ENCODE results near the gene ATP13A5.

The ATP13A5 gene

GRCh38 chr3:193261970-193262369, 116.6 kb downstream of the ATP13A5 start:
- DNase-seq (ENCODE audit: low read depth in 3 of 3), result no peak

- no peak for DNase-seq (ENCODE audit: low read depth in 3 of 3)
Measured at GRCh38 chr3:193253986-193254660, 124.4 kb downstream of the ATP13A5 start.

DNA sequence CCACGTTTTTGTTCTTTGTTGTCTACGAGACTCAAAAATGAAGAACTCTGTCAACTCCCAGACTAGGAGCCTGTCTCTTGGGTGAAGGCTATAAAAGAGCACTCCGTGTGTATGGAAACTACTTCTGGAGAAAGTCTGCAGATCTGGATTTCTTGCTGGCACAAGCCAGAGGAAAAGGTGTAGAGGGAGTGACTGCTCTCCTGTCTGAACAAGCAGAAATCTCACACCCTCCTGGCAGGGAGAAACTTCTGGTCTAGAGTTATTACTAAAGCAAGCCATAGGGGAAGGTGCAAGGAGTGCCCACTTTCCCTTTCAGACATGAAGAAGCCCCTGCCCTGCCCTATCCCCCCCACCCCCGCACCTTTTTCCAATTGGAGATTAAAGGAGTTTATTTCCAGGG, 128.1 kb downstream of the ATP13A5 start:
- no peak for DNase-seq (ENCODE audit: low read depth in 3 of 3)

DNA sequence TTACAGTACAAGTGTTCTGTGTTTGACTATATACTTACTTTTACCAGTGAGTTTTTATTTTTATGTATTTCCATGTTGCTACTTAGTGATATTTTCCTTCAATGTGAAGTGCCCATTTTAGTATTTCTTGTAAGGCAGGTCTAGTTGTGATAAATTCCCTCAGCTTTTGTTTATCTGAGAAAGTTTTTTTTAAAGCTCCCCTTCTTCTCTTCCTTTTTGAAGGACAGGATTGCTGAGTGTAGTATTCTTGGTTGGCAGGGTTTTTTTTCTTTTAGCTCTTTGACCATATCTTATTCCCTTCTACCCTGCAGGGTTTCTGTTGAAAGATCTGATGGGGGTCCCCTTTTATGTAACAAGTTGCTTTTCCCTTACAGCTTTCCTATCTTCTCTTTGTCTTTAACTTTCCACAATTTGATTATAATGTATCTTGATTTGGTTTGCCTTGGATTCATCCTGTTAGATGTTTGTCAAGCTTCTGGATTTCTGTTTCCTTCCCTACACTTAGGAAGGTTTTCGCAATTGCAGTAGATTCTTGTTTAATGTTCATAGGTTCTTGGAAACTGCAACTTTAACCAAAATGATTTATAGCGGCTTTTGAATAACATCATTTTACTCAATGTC, 129.6 kb downstream of the ATP13A5 start:
- no peak for DNase-seq (ENCODE audit: low read depth in 3 of 3)

- no peak for DNase-seq (ENCODE audit: low read depth in 3 of 3)
Measured at GRCh38 chr3:193243571-193243970, 135.0 kb downstream of the ATP13A5 start.

DNA sequence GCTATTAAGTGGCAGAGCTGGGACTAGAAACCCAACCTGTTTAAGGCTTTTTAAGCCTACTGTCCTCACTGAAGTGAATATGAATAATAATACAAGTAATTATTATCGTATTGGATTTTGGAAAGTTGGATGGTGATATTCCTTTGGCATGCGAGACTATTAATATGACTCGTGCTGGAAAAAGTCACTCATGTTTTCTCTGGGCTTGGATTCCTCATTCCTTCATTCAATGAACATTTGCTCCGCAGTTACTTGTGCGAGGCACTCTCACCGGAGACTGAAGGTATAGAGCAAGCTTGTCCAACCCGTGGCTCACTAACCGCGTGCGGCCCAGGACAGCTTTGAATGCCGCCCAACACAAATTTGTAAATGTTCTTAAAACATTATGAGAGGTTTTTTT, 136.8 kb downstream of the ATP13A5 start:
- no peak for DNase-seq (ENCODE audit: low read depth in 3 of 3)

- no peak for DNase-seq (ENCODE audit: low read depth in 3 of 3)
Measured at GRCh38 chr3:193240850-193241706, 137.5 kb downstream of the ATP13A5 start, which contains the start of gene PLAAT1. Gene PLAAT1 (plus strand): TSS chr3:193241222. CDS start chr3:193255651, 14,429 bp downstream.

DNA sequence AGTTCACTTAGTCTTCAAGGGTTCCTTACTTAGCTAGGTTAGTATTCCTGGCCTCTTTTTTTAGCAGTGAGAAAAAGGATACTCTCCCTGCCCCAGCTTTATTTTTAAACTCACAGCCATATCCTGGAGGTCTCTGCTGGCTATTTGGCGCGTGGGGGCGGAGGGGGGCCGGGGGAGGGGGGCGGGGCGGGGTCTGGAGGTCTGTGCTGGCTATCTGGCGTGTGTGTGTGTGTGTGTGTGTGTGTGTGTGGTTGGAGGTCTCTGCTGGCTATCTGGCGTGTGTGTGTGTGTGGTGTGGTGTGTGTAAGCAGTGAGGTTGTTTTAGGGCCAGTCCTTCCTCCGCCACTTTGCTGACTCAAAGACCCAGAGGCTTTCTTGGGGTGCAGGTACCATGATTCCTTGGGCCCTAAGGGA, 138.1 kb downstream of the ATP13A5 start:
- no peak for DNase-seq (ENCODE audit: low read depth in 3 of 3)

DNA sequence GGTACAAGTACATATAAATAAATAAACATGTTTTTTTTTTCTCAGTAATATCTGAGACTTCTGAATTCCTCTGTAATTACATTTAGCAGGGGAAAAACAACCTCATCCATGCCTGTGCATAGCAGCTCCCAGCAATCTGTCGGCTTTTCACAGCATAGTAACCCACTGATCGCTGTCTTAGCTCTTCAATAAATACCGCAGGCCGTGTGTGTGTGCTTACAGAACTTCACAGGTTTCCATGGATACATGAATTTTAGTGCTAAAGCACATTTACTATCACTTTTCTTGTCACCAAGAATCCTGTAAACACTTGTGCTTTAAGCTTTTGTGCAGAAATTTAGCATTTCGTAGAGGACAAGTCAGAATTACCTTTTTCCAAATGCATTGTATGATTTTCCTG, 141.5 kb downstream of the ATP13A5 start:
- no peak for DNase-seq (ENCODE audit: low read depth in 3 of 3)

- DNase-seq (ENCODE audit: low read depth in 3 of 3), result no peak
Measured at GRCh38 chr3:193236599-193236998, 142.0 kb downstream of the ATP13A5 start.

GRCh38 chr3:193231201-193231600, 147.4 kb downstream of the ATP13A5 start:
- DNase-seq (ENCODE audit: low read depth in 3 of 3), result no peak

GRCh38 chr3:193230610-193231009, 147.9 kb downstream of the ATP13A5 start:
- no peak for DNase-seq (ENCODE audit: low read depth in 3 of 3)

GRCh38 chr3:193229851-193230420, 148.6 kb downstream of the ATP13A5 start:
- DNase-seq (ENCODE audit: low read depth in 3 of 3), result no peak

DNA sequence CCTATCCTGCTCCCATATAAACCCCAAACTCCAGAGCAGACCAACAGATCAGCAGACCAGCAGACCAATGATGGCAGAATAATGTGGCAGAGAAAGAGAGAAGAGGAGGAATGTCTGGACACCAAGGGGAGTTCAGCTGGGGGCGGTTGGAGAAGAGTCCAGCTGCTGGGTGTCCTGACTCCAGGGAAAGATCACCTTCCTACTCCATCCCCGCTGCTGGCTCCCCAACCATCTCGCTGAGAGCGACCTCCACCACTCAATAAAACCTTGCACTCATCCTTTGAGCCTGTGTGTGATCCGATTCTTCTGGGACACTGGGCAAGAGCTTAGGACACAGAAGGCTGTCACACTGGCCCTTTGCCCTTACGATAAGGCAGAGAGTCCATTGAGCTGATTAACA, 150.3 kb downstream of the ATP13A5 start:
- DNase-seq (ENCODE audit: low read depth in 3 of 3), result no peak

DNA sequence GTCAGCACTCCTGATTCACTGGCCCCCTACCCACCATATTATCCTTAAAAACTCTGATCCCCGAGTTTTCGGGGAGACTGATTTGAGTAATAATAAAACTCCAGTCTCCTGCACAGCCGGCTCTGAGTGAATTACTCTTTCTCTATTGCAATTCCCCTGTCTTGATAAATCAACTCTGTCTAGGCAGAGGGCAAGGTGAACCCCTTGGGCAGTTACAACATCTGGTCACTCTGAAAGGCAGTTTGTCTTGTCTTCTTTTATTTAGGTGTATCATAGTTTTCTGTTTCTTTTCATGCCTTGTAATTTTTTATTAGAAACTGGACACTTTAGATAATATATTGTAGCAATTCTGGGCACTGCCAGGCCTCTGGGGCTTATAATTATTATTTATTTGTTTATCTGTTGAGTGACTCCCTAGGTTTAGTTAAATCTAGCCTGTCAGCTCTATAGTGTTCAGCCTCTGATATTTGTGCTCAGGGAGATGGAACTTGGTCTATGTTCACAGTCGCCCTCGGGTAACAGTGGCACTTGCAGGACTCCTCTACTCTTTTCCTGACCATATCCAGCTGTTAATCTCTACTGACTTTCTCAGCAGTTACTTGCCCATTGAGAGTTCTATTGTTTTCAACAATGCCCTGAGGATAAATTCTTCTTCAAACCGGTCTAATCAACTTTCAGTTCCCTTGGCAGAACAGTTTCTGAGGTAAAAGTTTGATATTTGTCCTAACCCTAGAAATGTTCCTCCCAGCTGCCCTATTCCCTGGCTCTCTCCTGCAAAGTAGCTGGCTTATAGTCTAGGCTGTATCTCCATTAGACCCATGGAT, 153.0 kb downstream of the ATP13A5 start:
- no peak for DNase-seq (ENCODE audit: low read depth in 3 of 3)
